ENCODE measurements around the gene ZNF384. TPM values are rescaled to one million over a fixed set of nuclear protein-coding genes. Genes with fewer than 3 reads are reported as not detected.
A peak's percentile ranks its signal among the peaks of the same experiment; 100 is the strongest.

ZNF384 gene
- total and polyA plus RNA-seq, 3 donors from 2014 or later: 78.5 to 94.9 (median 85.1) TPM

DNA sequence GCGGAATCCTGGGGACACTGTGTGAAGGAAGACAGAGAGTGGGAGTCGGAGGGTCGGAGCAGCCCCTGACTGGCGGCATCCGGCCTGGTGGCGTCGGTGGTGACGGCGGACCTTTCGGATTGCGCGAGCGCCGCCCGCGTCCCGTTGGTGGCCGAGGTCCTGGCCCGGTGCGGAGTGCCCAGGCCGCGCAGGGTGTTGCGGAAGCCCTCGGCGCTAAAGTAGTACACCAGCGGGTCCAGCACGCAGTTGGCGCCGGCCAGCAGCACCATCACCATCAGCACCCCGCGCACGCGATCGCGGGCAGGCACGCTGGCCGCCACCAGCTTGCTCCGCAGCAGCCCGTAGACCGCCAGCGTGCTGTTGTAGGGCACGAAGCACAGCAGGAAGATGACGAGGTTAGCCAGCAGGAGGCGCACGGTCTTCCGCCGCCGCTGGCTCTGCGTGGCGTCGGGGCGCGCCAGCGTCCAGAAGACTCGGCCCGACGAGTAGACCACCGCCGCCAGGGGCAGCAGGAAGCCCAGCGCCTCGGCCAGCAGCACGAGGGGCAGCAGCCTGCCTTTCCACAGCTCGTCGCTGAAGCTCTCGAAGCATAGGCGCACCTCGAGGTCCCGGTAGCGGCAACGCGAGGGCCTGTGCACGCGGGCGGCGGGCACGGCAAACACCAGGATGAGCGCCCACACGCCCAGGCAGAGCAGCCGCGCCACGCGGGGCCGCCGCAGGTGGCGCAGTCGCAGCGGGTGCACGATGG, 68.9 kb downstream of the ZNF384 start:
- intact Hi-C loops (cut with DNase I; ENCODE audit: low total_unique reads): no loop called here

DNA sequence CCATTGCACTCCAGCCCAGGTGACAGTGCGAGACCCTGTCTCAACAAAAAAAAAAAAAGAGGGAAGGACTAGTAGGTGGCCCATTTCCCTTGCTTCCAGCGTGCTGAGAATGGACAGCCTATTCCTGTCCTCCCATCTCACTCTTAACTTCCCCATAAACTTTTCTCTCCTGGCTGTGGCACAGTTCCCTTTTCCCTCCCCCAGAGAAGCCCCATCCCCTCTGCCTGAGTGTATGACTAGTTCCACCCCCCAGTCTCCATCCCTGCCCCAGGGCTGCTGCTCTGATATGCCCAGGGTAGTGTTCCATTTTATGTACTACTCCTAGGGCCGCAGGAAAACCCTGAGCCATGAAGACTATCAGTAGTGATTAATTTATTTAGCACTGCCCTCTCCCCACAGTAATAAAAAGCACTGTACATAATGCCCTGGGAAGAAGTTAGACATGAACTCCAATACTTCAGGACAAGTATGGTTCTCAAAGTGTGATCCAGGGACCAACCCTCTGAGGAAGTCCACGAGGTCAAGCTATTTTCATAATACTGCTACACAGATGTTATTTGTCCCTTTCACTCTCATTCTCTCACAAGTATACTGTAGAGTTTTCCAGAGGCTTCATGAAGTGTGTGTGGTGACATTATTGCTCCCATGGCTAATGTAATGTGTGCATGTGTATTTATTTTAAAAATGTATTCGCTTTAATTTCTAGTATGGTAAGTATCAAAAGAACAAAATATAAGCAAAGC, 70.5 kb downstream of the ZNF384 start:
- Histone ChIP-seq H3K27ac (no peak overlapping the region), H3K4me3 (no peak overlapping the region), H3K4me1 (peaks cover 8% of the 10 kb centered on the region), H3K36me3 (ENCODE audit: low read depth, missing control alignments) (no peaks in the 10 kb centered on the region), H3K27me3 (no peaks in the 10 kb centered on the region), H3K9me3 (no peaks in the 10 kb centered on the region)
- WGBS, 2 donors: 82% methylated on average over 5 of the region's 5 CpGs
- no peak for DNase-seq
- TF ChIP-seq, protein P1, sequence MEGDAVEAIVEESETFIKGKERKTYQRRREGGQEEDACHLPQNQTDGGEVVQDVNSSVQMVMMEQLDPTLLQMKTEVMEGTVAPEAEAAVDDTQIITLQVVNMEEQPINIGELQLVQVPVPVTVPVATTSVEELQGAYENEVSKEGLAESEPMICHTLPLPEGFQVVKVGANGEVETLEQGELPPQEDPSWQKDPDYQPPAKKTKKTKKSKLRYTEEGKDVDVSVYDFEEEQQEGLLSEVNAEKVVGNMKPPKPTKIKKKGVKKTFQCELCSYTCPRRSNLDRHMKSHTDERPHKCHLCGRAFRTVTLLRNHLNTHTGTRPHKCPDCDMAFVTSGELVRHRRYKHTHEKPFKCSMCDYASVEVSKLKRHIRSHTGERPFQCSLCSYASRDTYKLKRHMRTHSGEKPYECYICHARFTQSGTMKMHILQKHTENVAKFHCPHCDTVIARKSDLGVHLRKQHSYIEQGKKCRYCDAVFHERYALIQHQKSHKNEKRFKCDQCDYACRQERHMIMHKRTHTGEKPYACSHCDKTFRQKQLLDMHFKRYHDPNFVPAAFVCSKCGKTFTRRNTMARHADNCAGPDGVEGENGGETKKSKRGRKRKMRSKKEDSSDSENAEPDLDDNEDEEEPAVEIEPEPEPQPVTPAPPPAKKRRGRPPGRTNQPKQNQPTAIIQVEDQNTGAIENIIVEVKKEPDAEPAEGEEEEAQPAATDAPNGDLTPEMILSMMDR (IDR thresholded peaks at IDR 0.05): no peak
- TF ChIP-seq POLR2A (IDR thresholded peaks at IDR 0.05): no peak
- intact Hi-C loops (cut with DNase I; ENCODE audit: low total_unique reads): no loop called here

More for the DNA sequence above, 68.9 kb downstream of the ZNF384 start:
- H3K27me3 ChIP-seq: no peaks in the 10 kb centered on the region
- H3K4me3 ChIP-seq: peak overlapping the region; percentile 20 to 27
- WGBS, 2 donors: 28 to 46% methylated on average over 12 to 83 of the region's 88 CpGs
- H3K9me3 ChIP-seq: no peaks in the 10 kb centered on the region
- H3K27ac ChIP-seq: no peak overlapping the region
- peak; percentile 71 for DNase-seq
- no peak for TF ChIP-seq POLR2A (IDR thresholded peaks at IDR 0.05)
- TF ChIP-seq, protein P1 (IDR thresholded peaks at IDR 0.05): peak; percentile 31 to 65 (median 44)
- no peaks in the 10 kb centered on the region for H3K36me3 ChIP-seq (ENCODE audit: low read depth, missing control alignments)
- H3K4me1 ChIP-seq: no peaks in the 10 kb centered on the region

Small RNA genes lying within 50 kb of the gene (small RNA-seq; reads per million reads assigned to genes)
- 0.27 to 0.28 reads per million in 2 donors for gene RNU6-781P

Other genes with a start within 250 kb of the ZNF384 start
- under 1 TPM in 1 of 2 donors, not detected in 1; 0.74 TPM for gene CD27, start 244.4 kb downstream of the ZNF384 start, total RNA-seq
- 3.7 TPM for gene CD27, start 244.4 kb downstream of the ZNF384 start, polyA plus RNA-seq (ENCODE audit: insufficient read depth, low read depth, low replicate concordance)
- gene TAPBPL, start 237.3 kb downstream of the ZNF384 start, total RNA-seq: 10 to 100 TPM; 18.4 to 29.8 TPM
- gene TAPBPL, start 237.3 kb downstream of the ZNF384 start, polyA plus RNA-seq (ENCODE audit: insufficient read depth, low read depth, low replicate concordance): 20.1 TPM
- 10 to 100 TPM; 15.0 to 18.3 TPM for gene VAMP1, start 218.7 kb downstream of the ZNF384 start, total RNA-seq
- gene VAMP1, start 218.7 kb downstream of the ZNF384 start, polyA plus RNA-seq (ENCODE audit: insufficient read depth, low read depth, low replicate concordance): 12.7 TPM
- gene MRPL51, start 196.1 kb downstream of the ZNF384 start, total RNA-seq: 100 to 1,000 TPM; 106 to 135 TPM
- gene MRPL51, start 196.1 kb downstream of the ZNF384 start, polyA plus RNA-seq (ENCODE audit: insufficient read depth, low read depth, low replicate concordance): 343 TPM
- 10 to 100 TPM; 42.9 to 43.1 TPM for gene NCAPD2, start 195.3 kb downstream of the ZNF384 start, total RNA-seq
- 46.6 TPM for gene NCAPD2, start 195.3 kb downstream of the ZNF384 start, polyA plus RNA-seq (ENCODE audit: insufficient read depth, low read depth, low replicate concordance)
- 1,000 to 10,000 TPM; 1,591 to 1,928 TPM for gene GAPDH, start 154.9 kb downstream of the ZNF384 start, total RNA-seq
- 1,857 TPM for gene GAPDH, start 154.9 kb downstream of the ZNF384 start, polyA plus RNA-seq (ENCODE audit: insufficient read depth, low read depth, low replicate concordance)
- 10 to 100 TPM; 40.6 to 43.4 TPM for gene IFFO1, start 133.3 kb downstream of the ZNF384 start, total RNA-seq
- gene IFFO1, start 133.3 kb downstream of the ZNF384 start, polyA plus RNA-seq (ENCODE audit: insufficient read depth, low read depth, low replicate concordance): 28.6 TPM
- gene NOP2, start 121.1 kb downstream of the ZNF384 start, total RNA-seq: 10 to 100 TPM; 51.8 to 60.3 TPM
- 38.6 TPM for gene NOP2, start 121.1 kb downstream of the ZNF384 start, polyA plus RNA-seq (ENCODE audit: insufficient read depth, low read depth, low replicate concordance)
- 100 to 1,000 TPM; 314 to 328 TPM for gene CHD4, start 82.0 kb downstream of the ZNF384 start, total RNA-seq
- 160 TPM for gene CHD4, start 82.0 kb downstream of the ZNF384 start, polyA plus RNA-seq (ENCODE audit: insufficient read depth, low read depth, low replicate concordance)
- 1 to 10 TPM; 1.5 to 2.4 TPM for gene LPAR5, start 53.4 kb downstream of the ZNF384 start, total RNA-seq
- 3.1 TPM for gene LPAR5, start 53.4 kb downstream of the ZNF384 start, polyA plus RNA-seq (ENCODE audit: insufficient read depth, low read depth, low replicate concordance)
- gene ACRBP, start 41.9 kb downstream of the ZNF384 start, total RNA-seq: 100 to 1,000 TPM; 172 to 241 TPM
- 715 TPM for gene ACRBP, start 41.9 kb downstream of the ZNF384 start, polyA plus RNA-seq (ENCODE audit: insufficient read depth, low read depth, low replicate concordance)
- gene ING4, start 26.3 kb downstream of the ZNF384 start, total RNA-seq: 10 to 100 TPM; 58.3 to 63.0 TPM
- gene ING4, start 26.3 kb downstream of the ZNF384 start, polyA plus RNA-seq (ENCODE audit: insufficient read depth, low read depth, low replicate concordance): 48.1 TPM
- gene PIANP, start 11.4 kb upstream of the ZNF384 start, total RNA-seq: 1 to 10 TPM; 3.3 to 5.8 TPM
- 7.6 TPM for gene PIANP, start 11.4 kb upstream of the ZNF384 start, polyA plus RNA-seq (ENCODE audit: insufficient read depth, low read depth, low replicate concordance)
- 10 to 100 TPM; 68.3 to 82.4 TPM for gene COPS7A, start 34.7 kb upstream of the ZNF384 start, total RNA-seq
- gene COPS7A, start 34.7 kb upstream of the ZNF384 start, polyA plus RNA-seq (ENCODE audit: insufficient read depth, low read depth, low replicate concordance): 69.4 TPM
- 100 to 1,000 TPM; 211 to 242 TPM for gene MLF2, start 63.8 kb upstream of the ZNF384 start, total RNA-seq
- 177 TPM for gene MLF2, start 63.8 kb upstream of the ZNF384 start, polyA plus RNA-seq (ENCODE audit: insufficient read depth, low read depth, low replicate concordance)
- 10 to 100 TPM; 53.4 to 64.3 TPM for gene PTMS, start 77.0 kb upstream of the ZNF384 start, total RNA-seq
- gene PTMS, start 77.0 kb upstream of the ZNF384 start, polyA plus RNA-seq (ENCODE audit: insufficient read depth, low read depth, low replicate concordance): 185 TPM
- 1 to 10 TPM; 4.1 to 7.1 TPM for gene LAG3, start 83.1 kb upstream of the ZNF384 start, total RNA-seq
- 6.3 TPM for gene LAG3, start 83.1 kb upstream of the ZNF384 start, polyA plus RNA-seq (ENCODE audit: insufficient read depth, low read depth, low replicate concordance)
- 1 to 10 TPM; 2.0 to 4.5 TPM for gene CD4, start 100.2 kb upstream of the ZNF384 start, total RNA-seq
- 22.2 TPM for gene CD4, start 100.2 kb upstream of the ZNF384 start, polyA plus RNA-seq (ENCODE audit: insufficient read depth, low read depth, low replicate concordance)
- 1 to 10 TPM in 1 of 2 donors, under 1 TPM in 1; 0.94 to 2.2 TPM for gene GPR162, start 132.4 kb upstream of the ZNF384 start, total RNA-seq
- gene GPR162, start 132.4 kb upstream of the ZNF384 start, polyA plus RNA-seq (ENCODE audit: insufficient read depth, low read depth, low replicate concordance): 1.8 TPM
- 10 to 100 TPM; 13.1 to 18.8 TPM for gene P3H3, start 139.0 kb upstream of the ZNF384 start, total RNA-seq
- 19.2 TPM for gene P3H3, start 139.0 kb upstream of the ZNF384 start, polyA plus RNA-seq (ENCODE audit: insufficient read depth, low read depth, low replicate concordance)
- 1 to 10 TPM; 4.8 to 5.0 TPM for gene GNB3, start 151.6 kb upstream of the ZNF384 start, total RNA-seq
- 1.6 TPM for gene GNB3, start 151.6 kb upstream of the ZNF384 start, polyA plus RNA-seq (ENCODE audit: insufficient read depth, low read depth, low replicate concordance)
- gene CDCA3, start 161.9 kb upstream of the ZNF384 start, total RNA-seq: 10 to 100 TPM; 27.5 to 43.5 TPM
- 81.7 TPM for gene CDCA3, start 161.9 kb upstream of the ZNF384 start, polyA plus RNA-seq (ENCODE audit: insufficient read depth, low read depth, low replicate concordance)
- 10 to 100 TPM; 96.1 to 97.5 TPM for gene USP5, start 162.8 kb upstream of the ZNF384 start, total RNA-seq
- 154 TPM for gene USP5, start 162.8 kb upstream of the ZNF384 start, polyA plus RNA-seq (ENCODE audit: insufficient read depth, low read depth, low replicate concordance)
- 100 to 1,000 TPM; 347 to 356 TPM for gene TPI1, start 178.2 kb upstream of the ZNF384 start, total RNA-seq
- gene TPI1, start 178.2 kb upstream of the ZNF384 start, polyA plus RNA-seq (ENCODE audit: insufficient read depth, low read depth, low replicate concordance): 544 TPM
- gene SPSB2, start 183.9 kb upstream of the ZNF384 start, total RNA-seq: 10 to 100 TPM; 11.6 to 22.0 TPM
- 21.3 TPM for gene SPSB2, start 183.9 kb upstream of the ZNF384 start, polyA plus RNA-seq (ENCODE audit: insufficient read depth, low read depth, low replicate concordance)
- 10 to 100 TPM; 32.7 to 33.9 TPM for gene LRRC23, start 215.4 kb upstream of the ZNF384 start, total RNA-seq
- 112 TPM for gene LRRC23, start 215.4 kb upstream of the ZNF384 start, polyA plus RNA-seq (ENCODE audit: insufficient read depth, low read depth, low replicate concordance)
- gene ENO2, start 225.2 kb upstream of the ZNF384 start, total RNA-seq: 1 to 10 TPM; 8.8 to 8.9 TPM
- 14.3 TPM for gene ENO2, start 225.2 kb upstream of the ZNF384 start, polyA plus RNA-seq (ENCODE audit: insufficient read depth, low read depth, low replicate concordance)
- 10 to 100 TPM; 63.4 to 73.2 TPM for gene ATN1, start 238.6 kb upstream of the ZNF384 start, total RNA-seq
- 40.5 TPM for gene ATN1, start 238.6 kb upstream of the ZNF384 start, polyA plus RNA-seq (ENCODE audit: insufficient read depth, low read depth, low replicate concordance)

Data from testis (tissue), 3 donors.